Cardiac fibroblast (primary cell): ENCODE data around the gene PODXL2.

Experiments
- DNase-seq, 2 donors: peaks; one replicate each; pipeline versions ENCODE4 v3.0.0 to v3.0.0-alpha.2; 2010; ENCODE audit warnings: low read depth in 2 of 2
- H3K4me3 ChIP-seq, 2 donors: replicated peaks in 1 of 2; 1 replicate in 1 of 2; 2 replicates in 1 of 2; pipeline ENCODE4 v1.5.1; 2011; ENCODE audit warnings: low read depth in 2 of 2, low read length in 2 of 2, mild to moderate bottlenecking in 2 of 2, moderate library complexity in 1 of 2
- CTCF ChIP-seq: IDR thresholded peaks from one replicate; pipeline ENCODE4 v1.5.1; 2011; ENCODE audit warnings: low read depth, mild to moderate bottlenecking, low read length, inconsistent platforms

Gene PODXL2

GRCh38 chr3:127689266-127689860 is 60.4 kb downstream of the PODXL2 start:
- H3K4me3 ChIP-seq = no peak overlapping the region
- no peak for DNase-seq
- no peak for TF ChIP-seq CTCF

- TF ChIP-seq CTCF = no peak
- no peak overlapping the region for H3K4me3 ChIP-seq
- DNase-seq = peak; percentile 78 to 82
Measured at GRCh38 chr3:127690106-127690505, 61.1 kb downstream of the PODXL2 start.

- DNase-seq = peak; percentile 74 to 75
- peak; percentile 90 for TF ChIP-seq CTCF
Measured at GRCh38 chr3:127690823-127691452, 62.0 kb downstream of the PODXL2 start.

GRCh38 chr3:127691489-127691888 is 62.5 kb downstream of the PODXL2 start:
- no peak for DNase-seq
- H3K4me3 ChIP-seq = no peak overlapping the region
- TF ChIP-seq CTCF = no peak

More at GRCh38 chr3:127690823-127691452, 62.0 kb downstream of the PODXL2 start:
- no peak overlapping the region for H3K4me3 ChIP-seq

GRCh38 chr3:127691974-127692373 is 63.0 kb downstream of the PODXL2 start:
- TF ChIP-seq CTCF = no peak
- no peak for DNase-seq
- H3K4me3 ChIP-seq = no peak overlapping the region

- DNase-seq = no peak
- H3K4me3 ChIP-seq = no peak overlapping the region
- no peak for TF ChIP-seq CTCF
Measured at GRCh38 chr3:127692501-127693335, 63.7 kb downstream of the PODXL2 start.
